Lung (tissue), 12 donors: ENCODE measurements around the gene DNER. TPM values are rescaled to one million over a fixed set of nuclear protein-coding genes. Genes with fewer than 3 reads are reported as not detected.

Experiments used
- ATAC-seq: fragments of 200-7000 bp; cut with Tn5 transposase; one replicate; pipeline ENCODE4 v1.9.1; 2020; ENCODE audit warnings: moderate number of reproducible peaks; ENCODE audit not compliant: insufficient read depth, low FRiP score
- DNase-seq, 3 donors: peaks; one replicate each; pipeline ENCODE4 v3.0.0-alpha.2; 2013 to 2017
- H3K27ac ChIP-seq, 2 donors: one replicate each; pipeline ENCODE4 v1.5.1; 2013; ENCODE audit warnings: mild to moderate bottlenecking in 2 of 2, moderate library complexity in 2 of 2, control low read depth in 1 of 2, inconsistent platforms in 1 of 2, low read depth in 1 of 2, low read length in 1 of 2
- H3K27me3 ChIP-seq, 3 donors: one replicate each; pipeline ENCODE4 v1.5.1; 2013; ENCODE audit warnings: low read length in 2 of 3; ENCODE audit not compliant: control insufficient read depth in 3 of 3, insufficient read depth in 3 of 3
- H3K36me3 ChIP-seq, 4 donors: one replicate each; pipeline ENCODE4 v1.5.1; 2013; ENCODE audit warnings: low read length in 4 of 4, mild to moderate bottlenecking in 1 of 4, moderate library complexity in 1 of 4; ENCODE audit not compliant: control insufficient read depth in 4 of 4, insufficient read depth in 4 of 4
- H3K4me1 ChIP-seq, 5 donors: one replicate each; pipeline ENCODE4 v1.5.1; 2013; ENCODE audit warnings: low read length in 5 of 5, mild to moderate bottlenecking in 2 of 5, moderate library complexity in 1 of 5; ENCODE audit not compliant: control insufficient read depth in 5 of 5, insufficient read depth in 5 of 5
- H3K4me3 ChIP-seq: one replicate; pipeline ENCODE4 v1.5.1; 2013; ENCODE audit warnings: mild to moderate bottlenecking, control low read depth, moderate library complexity
- H3K9ac ChIP-seq, 2 donors: one replicate each; pipeline ENCODE4 v1.5.1; 2013; ENCODE audit warnings: low read length in 2 of 2, control low read depth in 1 of 2; ENCODE audit not compliant: insufficient read depth in 1 of 2
- H3K9me3 ChIP-seq, 4 donors: one replicate each; pipeline ENCODE4 v1.5.1; 2013; ENCODE audit warnings: low read length in 3 of 4, mild to moderate bottlenecking in 1 of 4, moderate library complexity in 1 of 4; ENCODE audit not compliant: control insufficient read depth in 4 of 4, insufficient read depth in 3 of 4
- CTCF ChIP-seq: IDR thresholded peaks from 2 replicates; pipeline ENCODE4 v1.5.1; 2012; ENCODE audit warnings: mild to moderate bottlenecking; ENCODE audit errors: control extremely low read depth, extremely low read depth
- WGBS, 2 donors: extraction: QIAGEN DNeasy Blood & Tissue Kit; methylation state at CpG; one replicate each; pipeline ENCODE4 v1.1.7; 2013; 5-methylcytosine and 5-hydroxymethylcytosine counted together
- polyA plus RNA-seq, 2 donors: library from polyadenylated mRNA; stranded (reverse); fragments of 200-250 nt; gene quantifications; one replicate each; pipeline ENCODE4 v1.2.1, GENCODE V29; 2013
- total RNA-seq, 2 donors: library from RNA; depleted of rRNA in 1 of 2; stranded (reverse); fragments of >200 nt in 1 of 2; gene quantifications; one replicate each; pipeline ENCODE4 v1.2.1, GENCODE V29; 2014 to 2021
- donor health status: control.
- donor health status: control.
- donor health status: Bipolar disorder and iron deficiency.
- donor health status: healthy.
- donor health status: DM: yes; HTN: yes; CAD: no.

Gene DNER
- total and polyA plus RNA-seq, 4 donors = 0.63 to 5.8 (median 3.3) TPM

- Histone ChIP-seq H3K4me1 (no peaks in the 10 kb centered on the region), H3K9ac (no peak overlapping the region), H3K36me3 (no peaks in the 10 kb centered on the region), H3K9me3 (peaks cover 0 to 5% (median 2%) of the 10 kb centered on the region in 4 donors), H3K27ac (no peak overlapping the region), H3K27me3 (no peaks in the 10 kb centered on the region), H3K4me3 (no peak overlapping the region)
- ATAC-seq (no peak), DNase-seq (no peak)
- WGBS, 2 donors = 88 to 96% methylated on average over 9 of the region's 9 CpGs
- TF ChIP-seq CTCF = no peak
These were observed 364.1 kb downstream of the DNER start for GRCh38 chr2:229350117-229350805.

DNA sequence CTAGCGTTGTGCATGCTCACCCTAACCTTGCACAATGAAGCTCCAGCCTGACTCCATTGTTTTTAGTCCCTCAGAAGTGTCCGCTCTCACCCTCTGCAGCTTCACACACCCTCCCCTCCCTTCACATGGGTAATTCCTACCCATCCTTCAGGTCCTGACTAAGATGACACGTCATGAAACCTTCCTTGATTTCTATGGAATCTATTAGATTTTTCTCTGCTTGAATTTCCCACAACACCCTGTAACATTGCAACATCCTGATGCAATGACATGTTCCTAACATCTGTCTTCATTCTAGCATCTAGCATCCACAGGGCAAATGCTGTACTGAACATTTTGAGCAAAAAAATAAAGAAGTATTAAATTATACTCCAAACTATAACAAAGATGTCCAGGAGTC is 366.2 kb downstream of the DNER start:
- ATAC-seq = no peak
- Histone ChIP-seq H3K4me3 (no peak overlapping the region), H3K27me3 (no peaks in the 10 kb centered on the region), H3K9ac (no peak overlapping the region), H3K27ac (no peak overlapping the region), H3K36me3 (no peaks in the 10 kb centered on the region), H3K4me1 (no peaks in the 10 kb centered on the region), H3K9me3 (peaks cover 0 to 5% (median 2%) of the 10 kb centered on the region in 4 donors)
- no peak for DNase-seq
- TF ChIP-seq CTCF = no peak
- WGBS, 2 donors = 86 to 88% methylated on average over 3 of the region's 3 CpGs

DNA sequence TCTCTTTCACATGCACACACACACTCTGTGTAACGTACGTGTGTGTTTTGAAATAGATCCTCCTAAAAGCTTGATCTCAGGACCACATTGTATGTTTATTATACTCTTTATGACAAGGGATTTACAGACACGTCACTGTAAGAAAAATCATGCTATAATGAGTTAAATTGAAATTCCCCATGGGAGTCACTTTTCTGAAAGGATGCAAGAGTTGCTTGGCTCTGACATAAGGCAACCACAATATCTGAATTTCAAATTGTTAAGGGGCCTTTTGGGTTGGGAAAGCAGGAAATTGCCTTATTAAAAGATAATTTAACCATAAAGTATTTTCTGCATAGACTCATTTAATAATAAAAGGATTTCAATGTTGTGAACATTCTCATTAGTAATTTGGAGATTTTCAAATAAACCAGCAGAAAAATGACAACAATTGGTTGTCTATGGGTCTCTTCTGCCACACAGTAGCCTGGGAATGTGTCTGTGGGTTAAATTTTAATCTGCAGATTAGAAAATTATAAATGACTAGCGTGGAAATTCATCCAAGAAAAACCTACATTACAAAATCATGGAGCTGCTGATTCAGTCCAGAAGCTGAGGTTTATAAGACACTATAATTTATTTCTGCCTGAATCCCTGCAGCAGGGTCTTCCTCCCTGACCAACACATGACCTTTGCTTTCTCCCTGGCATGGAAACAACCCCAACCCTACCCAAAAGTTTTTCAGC is 367.4 kb downstream of the DNER start:
- Histone ChIP-seq H3K4me3 (no peak overlapping the region), H3K4me1 (no peaks in the 10 kb centered on the region), H3K27me3 (no peaks in the 10 kb centered on the region), H3K27ac (no peak overlapping the region), H3K36me3 (no peaks in the 10 kb centered on the region), H3K9me3 (peaks cover 0 to 5% (median 2%) of the 10 kb centered on the region in 4 donors), H3K9ac (no peak overlapping the region)
- ATAC-seq = no peak
- TF ChIP-seq CTCF = no peak
- peak in 1 of 3 donors; percentile 14 for DNase-seq
- WGBS, 2 donors = 81 to 88% methylated on average over 4 of the region's 4 CpGs
